Bladder microvascular endothelial cell (primary cell): Measurements from ENCODE around the gene FAM237B. TPM values are rescaled to one million over a fixed set of nuclear protein-coding genes. Genes with fewer than 3 reads are reported as not detected.

ENCODE experiments used
- total RNA-seq: library from RNA; depleted of rRNA; stranded (reverse); fragments of >200 nt; gene quantifications from 2 replicates; pipeline ENCODE4 v1.2.3, GENCODE V29; 2014

FAM237B gene
- total RNA-seq = not detected in 2 replicates

DNA sequence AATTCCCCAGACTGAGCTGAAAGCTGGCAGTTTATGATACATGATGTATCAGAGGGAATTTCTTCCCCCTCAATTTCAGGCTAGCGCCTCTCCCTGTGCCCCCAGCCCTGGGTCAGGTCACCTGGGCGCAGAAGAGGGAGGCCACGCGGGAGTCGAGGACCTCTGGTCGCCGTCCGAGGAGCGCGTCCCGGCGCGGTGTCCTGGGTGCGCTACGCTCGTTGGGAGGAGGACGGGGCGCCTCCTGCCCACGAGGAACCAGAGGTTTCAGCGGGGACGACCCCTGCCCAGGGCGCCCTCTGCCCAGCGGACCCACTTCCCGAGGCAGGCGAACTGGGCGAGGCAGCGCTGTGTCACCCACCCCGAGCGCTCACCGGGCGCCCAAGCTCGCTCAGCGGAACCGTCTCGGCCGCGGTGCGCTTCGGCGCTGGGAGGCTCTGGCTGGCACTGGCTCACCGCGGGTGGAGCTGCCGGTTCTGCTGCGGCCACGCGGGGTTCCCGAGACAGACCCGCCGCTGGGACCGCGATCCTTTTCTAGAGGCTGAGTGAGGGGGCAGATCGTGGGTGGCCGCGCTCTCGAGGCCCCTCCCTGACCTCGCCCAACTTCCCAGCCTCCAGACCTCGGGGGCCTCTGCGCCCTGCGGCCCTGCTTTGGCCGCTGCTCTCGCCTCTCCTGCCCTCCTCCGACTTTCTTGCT is at the start of gene FAM237B:
Gene FAM237B, minus strand, starts transcription at position 504 of the 694 bp plus-strand sequence. CDS start 1,556 bp downstream, outside the sequence.

DNA sequence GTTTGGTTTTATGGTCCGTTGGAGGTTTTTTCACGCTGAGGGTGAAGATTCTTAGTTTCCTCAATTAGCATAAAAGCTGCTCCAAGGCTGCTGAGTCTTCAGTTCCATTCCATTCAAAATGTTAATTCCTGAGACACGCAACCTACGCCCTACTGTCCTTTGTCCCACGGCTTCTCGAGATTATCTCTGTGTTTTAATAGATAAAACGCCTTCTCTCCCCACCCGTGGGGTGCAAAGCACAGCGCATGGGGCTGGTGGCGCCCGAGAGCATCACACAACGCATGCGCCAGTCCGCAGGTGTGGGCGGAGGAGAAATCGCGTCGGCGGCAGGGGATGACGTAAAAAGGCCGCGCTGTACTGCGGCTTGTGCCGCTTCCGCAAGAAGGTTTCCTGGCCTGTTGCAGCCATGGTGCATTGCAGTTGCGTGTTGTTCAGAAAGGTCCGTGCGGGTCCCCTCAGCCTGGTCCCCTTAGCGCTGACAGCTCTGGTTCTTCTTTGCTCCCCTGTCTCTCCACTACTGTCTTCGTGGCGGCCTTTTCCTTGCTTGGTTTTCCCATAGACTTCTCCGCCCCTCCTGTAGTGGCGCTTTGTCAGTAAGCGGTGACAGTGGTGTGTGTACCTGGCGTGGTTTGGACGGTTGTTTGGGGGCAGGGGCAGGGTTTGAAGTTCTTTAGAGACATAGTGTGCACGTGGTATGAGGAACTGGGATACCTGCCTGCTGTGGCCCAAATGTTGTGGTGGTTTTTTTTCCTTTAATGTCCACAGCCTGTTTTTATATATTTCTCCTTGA is 25.4 kb upstream of the FAM237B start, which contains the start of gene GTPBP10:
Gene GTPBP10, plus strand, starts transcription at position 381 of the 790 bp plus-strand sequence. Its CDS starts 26 bp downstream, at position 407.

Other genes with a start within 250 kb of the FAM237B start
- 7.4 and 9.6 TPM in 2 replicates for gene STEAP1, start 166.8 kb downstream of the FAM237B start, total RNA-seq
- 0.32 and 1.4 TPM in 2 replicates for gene STEAP2, start 109.6 kb downstream of the FAM237B start, total RNA-seq
- 1.3 and 2.4 TPM in 2 replicates for gene CFAP69, start 76.1 kb downstream of the FAM237B start, total RNA-seq
- 4.7 and 12.6 TPM in 2 replicates for gene GTPBP10, start 25.4 kb upstream of the FAM237B start, total RNA-seq
- gene CLDN12, start 82.2 kb upstream of the FAM237B start, total RNA-seq = 3.9 and 14.5 TPM in 2 replicates
- not detected in 2 replicates for gene PTTG1IP2, start 148.3 kb upstream of the FAM237B start, total RNA-seq